ENCODE measurements around the gene SMARCA4.

The SMARCA4 gene

DNA sequence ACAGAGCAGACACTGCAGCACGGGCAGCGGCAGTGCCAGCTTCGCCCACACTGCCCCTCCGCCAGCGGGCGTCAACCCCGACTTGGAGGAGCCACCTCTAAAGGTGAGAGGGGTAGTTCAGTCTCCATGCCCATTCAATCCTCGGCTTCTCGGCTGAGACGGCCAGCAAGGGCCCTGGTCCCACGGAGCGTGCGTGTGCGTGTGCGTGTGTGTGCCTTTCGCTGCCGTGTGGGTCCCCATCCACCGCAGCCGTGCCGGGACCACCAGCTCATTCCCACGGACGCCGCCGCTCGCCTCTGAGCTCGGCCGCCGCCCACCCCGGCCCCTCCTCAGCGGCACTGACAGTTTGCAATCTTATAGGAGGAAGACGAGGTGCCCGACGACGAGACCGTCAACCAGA lies 72.9 kb downstream of the SMARCA4 start:
- no peak overlapping the region for H3K4me3 ChIP-seq (replicated peaks; ENCODE audit: low read depth, low read length)
- DNase-seq (ENCODE audit: low read depth) = no peak
- no peak for TF ChIP-seq CTCF (IDR thresholded peaks at IDR 0.05; ENCODE audit: low read length, missing control alignments)

DNA sequence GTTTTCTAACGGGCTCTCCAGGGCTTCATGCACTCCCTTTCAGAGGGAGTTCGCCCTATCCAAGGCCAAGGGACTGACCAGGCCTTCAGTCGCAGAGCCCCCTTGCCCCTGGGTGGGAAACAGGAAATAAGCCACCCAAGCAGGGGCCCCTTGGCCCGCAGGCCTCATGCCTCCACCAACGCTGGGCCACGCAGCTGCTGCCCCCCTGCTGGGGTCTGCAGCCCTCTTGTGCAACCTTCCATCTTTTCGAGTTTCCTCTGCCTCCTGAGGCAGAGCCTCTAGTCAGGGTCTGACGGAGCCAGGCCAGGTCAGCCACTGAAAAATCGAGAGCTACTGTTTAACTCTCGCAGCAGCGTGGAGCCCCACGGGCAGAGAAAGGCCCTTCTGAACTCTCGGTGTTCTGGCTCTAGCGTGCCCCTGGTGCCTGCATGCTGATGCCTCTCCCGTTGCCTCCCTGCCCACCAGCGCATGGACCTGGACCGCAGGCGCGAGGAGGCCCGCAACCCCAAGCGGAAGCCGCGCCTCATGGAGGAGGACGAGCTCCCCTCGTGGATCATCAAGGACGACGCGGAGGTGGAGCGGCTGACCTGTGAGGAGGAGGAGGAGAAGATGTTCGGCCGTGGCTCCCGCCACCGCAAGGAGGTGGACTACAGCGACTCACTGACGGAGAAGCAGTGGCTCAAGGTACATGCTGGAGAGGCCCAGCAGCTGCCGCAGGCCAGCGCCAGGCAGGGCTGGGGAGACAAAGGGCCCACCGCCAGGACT lies 73.8 kb downstream of the SMARCA4 start:
- DNase-seq (ENCODE audit: low read depth) = no peak
- no peak for TF ChIP-seq CTCF (IDR thresholded peaks at IDR 0.05; ENCODE audit: low read length, missing control alignments)
- no peak overlapping the region for H3K4me3 ChIP-seq (replicated peaks; ENCODE audit: low read depth, low read length)

- peak; percentile 91 for TF ChIP-seq CTCF (IDR thresholded peaks at IDR 0.05; ENCODE audit: low read length, missing control alignments)
- DNase-seq (ENCODE audit: low read depth) = peak; percentile 91
- H3K4me3 ChIP-seq (replicated peaks; ENCODE audit: low read depth, low read length) = no peak overlapping the region
Measured at GRCh38 chr19:11035441-11036377, 74.9 kb downstream of the SMARCA4 start.

DNA sequence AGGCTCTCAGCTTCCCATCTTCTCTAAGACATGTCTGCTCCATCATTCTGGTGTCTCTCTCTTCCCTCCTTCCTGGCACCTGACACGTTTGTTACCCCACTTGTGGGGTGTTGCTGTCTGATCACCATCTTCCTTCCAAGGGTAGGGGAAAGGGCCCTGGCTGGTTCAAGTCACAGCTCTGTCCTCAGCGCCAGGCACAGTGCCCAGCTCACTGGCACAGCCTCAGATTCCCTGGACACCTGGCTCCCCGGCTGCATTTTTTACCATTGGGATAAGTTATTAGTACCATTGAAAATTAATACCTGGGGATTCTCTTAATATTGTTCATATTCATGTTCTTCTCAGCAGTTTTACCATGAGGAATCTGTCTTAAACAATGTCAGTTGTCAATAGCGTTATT lies 77.7 kb downstream of the SMARCA4 start:
- no peak overlapping the region for H3K4me3 ChIP-seq (replicated peaks; ENCODE audit: low read depth, low read length)
- TF ChIP-seq CTCF (IDR thresholded peaks at IDR 0.05; ENCODE audit: low read length, missing control alignments) = no peak
- no peak for DNase-seq (ENCODE audit: low read depth)

GRCh38 chr19:11041194-11041593 lies 80.4 kb downstream of the SMARCA4 start:
- TF ChIP-seq CTCF (IDR thresholded peaks at IDR 0.05; ENCODE audit: low read length, missing control alignments) = no peak
- no peak for DNase-seq (ENCODE audit: low read depth)
- H3K4me3 ChIP-seq (replicated peaks; ENCODE audit: low read depth, low read length) = no peak overlapping the region

DNA sequence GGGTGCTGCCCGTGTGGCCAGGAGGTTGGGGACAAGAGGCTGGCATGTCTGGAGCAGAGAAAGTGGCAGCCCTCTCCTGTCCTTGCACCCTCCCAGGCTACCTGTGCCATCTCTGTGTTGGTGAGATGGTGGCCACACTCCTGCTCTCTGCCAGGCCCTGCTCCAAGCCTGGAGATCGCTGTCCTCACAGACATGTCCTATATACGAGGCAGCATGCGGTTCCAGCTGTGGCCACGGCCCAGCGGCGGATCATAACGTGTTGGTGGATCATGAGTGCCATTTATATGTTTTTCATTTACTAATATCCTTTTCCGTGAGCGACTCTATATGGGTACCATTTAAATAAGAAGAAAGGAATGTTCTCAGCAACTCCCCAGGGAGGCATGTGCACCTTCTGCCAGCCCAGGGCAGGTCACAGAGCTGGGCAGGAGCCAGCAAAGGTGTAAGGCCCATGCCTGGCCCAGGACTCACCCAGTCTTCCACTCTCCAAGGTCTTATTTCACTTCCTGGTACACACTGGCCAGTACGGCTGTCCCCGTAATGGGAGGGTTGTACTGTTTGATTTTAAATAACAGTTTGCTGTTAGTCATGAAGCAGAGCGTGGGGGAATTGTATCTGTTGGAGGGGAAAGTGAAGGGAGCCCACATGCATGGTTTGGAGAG lies 81.3 kb downstream of the SMARCA4 start:
- no peak overlapping the region for H3K4me3 ChIP-seq (replicated peaks; ENCODE audit: low read depth, low read length)
- TF ChIP-seq CTCF (IDR thresholded peaks at IDR 0.05; ENCODE audit: low read length, missing control alignments) = no peak
- DNase-seq (ENCODE audit: low read depth) = no peak
